GM12878 (cell line): Measurements from ENCODE around the gene FBXL14. TPM values are rescaled to one million over a fixed set of nuclear protein-coding genes. Genes with fewer than 3 reads are reported as not detected.

ENCODE experiments used
- ATF3 ChIP-seq: IDR thresholded peaks from 2 replicates; pipeline ENCODE4 v1.6.1; 2011; ENCODE audit warnings: low read depth, mild to moderate bottlenecking, low read length, moderate library complexity, borderline replicate concordance; ENCODE audit errors: extremely low read depth
- ATF7 ChIP-seq: fragments of 450-650 bp; IDR thresholded peaks from 2 replicates; pipeline ENCODE4 v1.6.1; 2016; ENCODE audit warnings: low read depth, mild to moderate bottlenecking
- CHD2 ChIP-seq: IDR thresholded peaks from 2 replicates; pipeline ENCODE4 v1.6.1; 2011; ENCODE audit warnings: low read depth, low read length, improper control_type of control experiment, borderline replicate concordance
- ELK1 ChIP-seq: IDR thresholded peaks from 2 replicates; pipeline ENCODE4 v1.6.1; 2012; ENCODE audit warnings: low read depth, low read length, improper control_type of control experiment
- HDAC2 ChIP-seq: fragments of 200-600 bp; sonication (generic); IDR thresholded peaks from 2 replicates; pipeline ENCODE4 v1.6.1; 2017
- IRF4 ChIP-seq: IDR thresholded peaks from 2 replicates; pipeline ENCODE4 v1.6.1; 2011; ENCODE audit warnings: low read depth, low read length
- JUND ChIP-seq: IDR thresholded peaks from 2 replicates; pipeline ENCODE4 v1.6.1; 2012; ENCODE audit warnings: low read depth, mild to moderate bottlenecking, low read length, improper control_type of control experiment, moderate library complexity
- MEF2B ChIP-seq: fragments of 450-650 bp; IDR thresholded peaks from 2 replicates; pipeline ENCODE4 v1.6.1; 2018; ENCODE audit warnings: mild to moderate bottlenecking, moderate library complexity; ENCODE audit not compliant: partially characterized antibody, poor library complexity, severe bottlenecking
- MXI1 ChIP-seq: fragments of 150-350 bp; IDR thresholded peaks from 2 replicates; pipeline ENCODE4 v1.6.1; 2011; ENCODE audit warnings: low read depth, mild to moderate bottlenecking, inconsistent platforms, low read length, improper control_type of control experiment
- NFIC ChIP-seq: IDR thresholded peaks from 2 replicates; pipeline ENCODE4 v1.6.1; 2012; ENCODE audit warnings: low read depth, mild to moderate bottlenecking, inconsistent platforms, low read length, moderate library complexity
- NR2C2 ChIP-seq: IDR thresholded peaks from 2 replicates; pipeline ENCODE4 v1.6.1; 2011; ENCODE audit warnings: borderline replicate concordance, low read depth; ENCODE audit not compliant: control insufficient read depth, insufficient read length
- RELB ChIP-seq: fragments of 450-650 bp; IDR thresholded peaks from 2 replicates; pipeline ENCODE4 v1.6.1; 2017; ENCODE audit warnings: low read depth, mild to moderate bottlenecking, moderate library complexity
- SIX5 ChIP-seq: IDR thresholded peaks from 2 replicates; pipeline ENCODE4 v1.6.1; 2011; ENCODE audit warnings: mild to moderate bottlenecking, low read depth, low read length, moderate library complexity; ENCODE audit not compliant: severe bottlenecking
- SRF ChIP-seq, 2 experiments: IDR thresholded peaks; 2 replicates each; pipeline ENCODE4 v1.6.1; 2011; ENCODE audit warnings: low read depth in 2 of 2, low read length in 2 of 2, mild to moderate bottlenecking in 1 of 2, moderate library complexity in 1 of 2
- TCF7 ChIP-seq: IDR thresholded peaks from 2 replicates; pipeline ENCODE4 v1.6.1; 2014; ENCODE audit warnings: antibody characterized with exemption, borderline replicate concordance
- ZBTB4 ChIP-seq: fragments of 450-650 bp; formaldehyde crosslinking; IDR thresholded peaks from 2 replicates; pipeline ENCODE4 v1.4.0; 2022; ENCODE audit warnings: mild to moderate bottlenecking, moderate library complexity
- ZBTB40 ChIP-seq: fragments of 450-650 bp; IDR thresholded peaks from 2 replicates; pipeline ENCODE4 v1.6.1; 2016; ENCODE audit warnings: mild to moderate bottlenecking, moderate library complexity, borderline replicate concordance
- ZNF217 ChIP-seq: fragments of 450-650 bp; IDR thresholded peaks from 2 replicates; pipeline ENCODE4 v1.6.1; 2017; ENCODE audit warnings: antibody characterized with exemption, mild to moderate bottlenecking
- ZSCAN29 ChIP-seq: fragments of 450-650 bp; IDR thresholded peaks from 2 replicates; pipeline ENCODE4 v1.6.1; 2017; ENCODE audit warnings: mild to moderate bottlenecking, moderate library complexity
- polyA plus RNA-seq, 11 experiments: library from polyadenylated mRNA; depleted of rRNA in 4 of 11; unstranded in 6 of 11; stranded (reverse) in 5 of 11; fragments of >200 nt; fragmentation: Nextera tagmentation in 4 of 11; fragmentation: Illumina TruSeq in 1 of 11; extraction: Ambion mirVana in 4 of 11; extraction: Trizol in 1 of 11; gene quantifications; 1 replicate in 1 of 11; 2 replicates in 10 of 11; pipeline versions ENCODE4 v1.2.1 to v1.2.3, GENCODE V29; 2011 to 2016; ENCODE audit warnings: inconsistent platforms in 2 of 11, missing spikeins in 2 of 11, low read depth in 1 of 11
- total RNA-seq, 4 experiments: library from RNA; depleted of rRNA in 3 of 4; stranded (reverse); fragments of >200 nt in 3 of 4; fragmentation: Illumina TruSeq in 1 of 4; extraction: Trizol in 1 of 4; gene quantifications; 2 replicates each; pipeline versions ENCODE4 v1.2.1 to v1.2.3, GENCODE V29; 2013 to 2021

FBXL14 gene
- total and polyA plus RNA-seq, 10 of the 15 experiments (the other 5 are each of a cell fraction or from before 2014, with no cell fraction given), result 0.44 to 19.0 (median 2.9) TPM

- TF ChIP-seq ZBTB4 (CRISPR knock-in tag) (no peak), ZBTB40 (no peak), MXI1 (peak; percentile 58), NFIC (peak; percentile 93), JUND (no peak), SRF (IDR thresholded peaks at IDR 0.05; ENCODE audit: low read depth in 2 of 2, low read length in 2 of 2) (no peak), ATF3 (no peak), ZSCAN29 (no peak), MEF2B (peak; percentile 83), ZNF217 (peak; percentile 48; the same call in 1 of the 2 replicates), HDAC2 (no peak), TCF7 (no peak), ATF7 (peak; percentile 62; the same call in 1 of the 2 replicates), RELB (peak; percentile 89), IRF4 (0 out of 2 replicates have a peak, but pooled peaks have one; percentile 33), SIX5 (no peak), NR2C2 (no peak), ELK1 (no peak), CHD2 (peak; percentile 60; the same call in 1 of the 2 replicates)
Observed at GRCh38 chr12:1533602-1534304, 60.6 kb downstream of the FBXL14 start (continued).
